Stimulated activated CD4-positive, alpha-beta T cell treated with anti-CD3 and anti-CD28 coated beads, TNF-alpha, amount 100 ng/mL, for 48 hours (primary cell): ENCODE results near the gene RMND5B.
"Not testable (repeated sequence)": the region's sequence is repeated elsewhere in the genome, so short reads cannot be mapped to it uniquely, and the experiment has no call there.

ENCODE experiments used
- DNase-seq, 3 donors: peaks; one replicate each; pipeline ENCODE4 v3.0.0-alpha.2; 2020; ENCODE audit warnings: low read depth in 3 of 3

The RMND5B gene

DNA sequence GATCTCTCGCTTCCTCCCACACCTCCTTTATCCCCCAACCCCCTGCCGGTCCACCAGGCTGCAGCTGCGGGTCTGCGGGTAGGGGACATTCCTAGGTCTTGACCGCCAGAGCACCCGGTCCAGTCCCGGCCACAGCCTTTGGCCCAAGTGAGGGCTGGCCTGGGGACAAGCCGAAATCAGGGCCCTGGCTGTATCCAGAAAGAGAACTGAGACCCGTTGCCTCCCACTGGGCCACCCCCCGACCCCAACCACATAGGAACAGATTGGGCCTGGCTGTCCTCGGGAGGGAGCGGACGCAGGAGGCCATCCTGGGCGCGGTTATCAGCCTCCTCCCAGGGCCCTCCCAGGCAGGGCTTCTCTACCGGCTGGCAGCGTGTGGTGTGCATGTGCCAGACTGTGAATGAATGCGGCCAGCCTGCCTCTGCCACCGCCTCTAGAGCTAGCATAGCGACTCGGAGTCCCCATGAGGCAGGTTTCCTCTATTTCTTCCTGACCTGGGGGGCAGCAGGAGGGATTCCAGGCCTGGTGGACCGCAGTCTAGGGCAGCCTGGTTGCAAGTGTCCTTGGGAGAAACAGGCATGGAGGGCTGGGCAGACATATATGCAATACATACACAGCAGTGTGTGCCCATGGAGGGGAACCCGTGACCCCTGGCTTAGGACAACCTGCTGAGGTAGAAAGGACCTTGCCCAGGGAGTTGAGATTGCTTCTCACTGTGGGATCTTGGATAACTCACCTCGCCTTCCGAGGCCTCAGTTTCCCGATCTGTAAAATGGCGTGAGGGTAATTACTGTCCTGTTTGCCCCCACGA lies 16.3 kb upstream of the RMND5B start:
- no peak for DNase-seq

DNA sequence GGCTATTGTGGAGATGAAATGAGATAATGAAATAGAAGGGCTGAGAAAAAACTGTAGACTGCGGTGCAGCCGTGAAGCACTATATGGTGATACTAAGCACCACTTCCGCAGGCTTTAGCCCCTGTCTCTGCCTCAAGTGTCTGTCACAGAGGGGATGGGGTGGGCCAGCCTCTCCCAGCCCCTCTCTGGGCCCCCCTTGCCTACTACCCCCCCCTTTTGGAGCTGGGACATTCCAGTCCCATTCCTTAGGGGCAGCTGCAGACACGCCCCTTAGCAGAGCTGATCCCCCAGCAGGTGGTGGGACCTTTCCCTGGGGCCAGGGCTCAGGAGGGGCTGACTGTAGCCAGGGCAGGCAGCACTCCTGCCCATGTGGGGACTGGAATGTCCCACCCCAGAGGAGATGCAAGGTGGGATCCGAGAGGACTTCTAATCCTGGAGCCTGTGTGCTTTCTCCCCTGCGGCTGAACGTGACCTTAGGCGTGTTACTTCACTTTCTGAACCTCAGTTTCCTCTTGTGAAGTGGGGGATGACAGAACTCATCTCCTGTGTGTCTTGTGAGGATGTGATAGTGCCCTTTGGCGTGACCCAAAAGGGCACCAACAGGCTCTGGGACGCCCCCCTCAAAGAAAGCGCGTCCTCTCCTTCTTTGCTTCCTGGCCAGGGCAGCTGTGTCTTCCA lies 15.5 kb upstream of the RMND5B start:
- no peak for DNase-seq

DNA sequence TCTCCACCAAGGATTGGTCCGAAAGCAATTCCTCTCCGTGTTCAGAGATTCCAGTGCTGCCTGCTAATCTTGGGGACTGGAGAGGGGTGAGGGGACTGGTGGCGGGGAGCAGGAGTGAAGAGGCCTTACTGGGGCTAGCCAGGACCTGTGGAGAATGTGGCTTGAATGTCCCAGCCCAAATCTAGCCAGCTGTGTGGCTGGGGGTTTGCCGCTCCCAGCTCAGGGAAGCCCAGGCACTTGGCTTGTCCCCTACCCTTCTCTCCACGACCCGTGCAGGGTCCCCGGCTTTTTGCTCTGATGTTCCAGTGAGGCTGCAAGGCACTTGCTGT lies 15.0 kb upstream of the RMND5B start:
- no peak for DNase-seq

DNA sequence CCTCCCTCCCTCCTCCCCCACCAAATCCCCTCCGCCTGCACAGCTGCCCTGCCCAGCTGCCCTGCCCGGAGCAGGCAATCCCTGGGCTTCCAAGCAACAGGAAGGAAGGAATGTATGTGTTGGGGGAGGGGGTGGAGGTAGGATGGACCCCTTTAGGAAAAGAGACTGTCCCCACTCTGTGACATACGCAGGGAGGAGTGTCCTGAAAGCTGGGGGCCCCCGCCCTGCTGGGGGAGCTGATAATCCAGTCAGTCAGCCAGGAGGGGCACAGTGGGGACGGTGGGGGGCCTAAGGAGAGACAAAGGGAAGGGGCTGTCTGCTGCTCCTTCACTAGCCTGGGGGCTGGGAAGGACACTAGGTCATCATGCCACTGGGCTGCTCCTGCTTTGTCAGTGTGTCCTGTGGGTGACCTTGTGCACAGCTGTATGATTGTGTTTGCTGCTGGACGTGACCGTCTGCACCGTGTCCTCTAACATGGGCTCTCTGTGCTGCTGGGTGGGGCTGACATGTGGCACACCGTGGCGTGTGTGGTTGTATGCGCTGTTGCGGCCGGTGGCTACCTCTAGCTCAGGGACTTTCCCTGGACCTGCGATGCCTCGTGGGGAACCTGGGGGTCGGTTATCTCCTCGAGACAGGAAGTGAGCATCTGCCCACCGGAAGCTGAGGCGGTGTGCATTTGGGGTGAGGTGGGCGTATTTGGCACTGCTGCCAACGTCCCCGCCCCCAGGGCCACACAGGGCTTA lies 14.5 kb upstream of the RMND5B start:
- peak in 1 of 3 donors; percentile 27 for DNase-seq

DNA sequence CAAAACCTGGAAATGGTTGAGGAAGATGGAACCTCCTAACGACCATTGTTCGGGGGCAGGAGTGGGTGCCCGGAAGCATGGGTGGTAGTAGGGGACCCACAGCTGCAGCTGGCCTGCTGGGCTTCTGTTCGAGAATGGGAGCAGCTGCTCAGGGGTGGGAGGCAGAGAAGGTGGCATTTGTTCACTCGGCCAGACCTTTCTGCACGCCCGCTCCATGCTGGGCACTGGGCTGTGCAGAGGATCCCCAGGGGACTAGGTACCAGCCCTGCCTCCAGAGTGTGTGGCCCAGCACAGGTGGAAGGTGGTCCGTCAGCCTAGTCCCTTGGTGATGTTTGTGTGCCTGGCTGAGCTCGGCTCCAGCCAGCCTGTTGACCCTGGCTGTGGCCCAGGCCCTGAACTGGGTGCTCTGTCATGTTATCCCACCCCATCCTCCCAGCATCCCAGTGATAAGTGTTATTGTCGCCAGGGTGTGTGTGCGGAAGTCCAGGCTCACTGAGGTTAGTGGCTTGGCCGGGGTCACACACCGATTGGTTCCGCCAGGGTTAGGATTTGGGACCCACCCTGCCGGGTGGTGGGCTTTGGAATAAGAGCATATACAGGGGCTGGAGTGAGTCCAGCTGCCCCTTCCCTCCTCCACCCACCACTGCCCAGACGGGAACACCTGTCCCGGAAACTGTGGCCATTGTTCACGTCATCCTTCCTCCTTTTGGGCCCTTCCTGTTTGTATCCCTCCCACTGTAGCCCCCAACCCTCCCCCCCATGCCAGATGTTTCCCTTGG lies 12.7 kb upstream of the RMND5B start:
- no peak for DNase-seq

DNA sequence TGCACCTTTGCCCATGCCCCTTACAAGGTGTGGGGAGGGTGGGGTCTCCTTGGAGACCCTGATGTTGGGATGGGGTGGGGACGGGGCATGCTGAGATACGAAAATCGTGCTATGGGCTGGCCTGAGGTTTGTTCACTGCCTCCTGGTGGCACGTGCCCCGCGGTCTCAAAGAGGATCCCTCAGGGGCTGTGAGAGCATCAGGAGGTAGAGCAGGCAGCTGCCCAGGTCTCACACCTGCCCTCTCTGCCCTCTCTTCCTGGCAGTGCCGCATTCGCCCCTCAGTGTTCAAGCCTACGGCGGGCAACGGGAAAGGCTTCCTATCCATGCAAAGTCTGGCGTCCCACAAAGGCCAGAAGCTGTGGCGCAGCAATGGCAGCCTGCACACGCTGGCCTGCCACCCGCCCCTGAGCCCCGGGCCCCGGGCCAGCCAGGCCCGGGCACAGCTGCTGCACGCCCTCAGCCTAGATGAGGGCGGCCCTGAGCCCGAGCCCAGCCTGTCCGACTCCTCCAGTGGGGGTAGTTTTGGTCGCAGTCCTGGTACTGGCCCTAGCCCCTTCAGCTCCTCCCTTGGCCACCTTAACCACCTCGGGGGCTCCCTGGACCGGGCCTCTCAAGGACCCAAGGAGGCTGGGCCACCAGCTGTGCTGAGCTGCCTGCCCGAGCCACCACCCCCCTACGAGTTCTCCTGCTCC lies 10.8 kb upstream of the RMND5B start:
- DNase-seq, result no peak

DNA sequence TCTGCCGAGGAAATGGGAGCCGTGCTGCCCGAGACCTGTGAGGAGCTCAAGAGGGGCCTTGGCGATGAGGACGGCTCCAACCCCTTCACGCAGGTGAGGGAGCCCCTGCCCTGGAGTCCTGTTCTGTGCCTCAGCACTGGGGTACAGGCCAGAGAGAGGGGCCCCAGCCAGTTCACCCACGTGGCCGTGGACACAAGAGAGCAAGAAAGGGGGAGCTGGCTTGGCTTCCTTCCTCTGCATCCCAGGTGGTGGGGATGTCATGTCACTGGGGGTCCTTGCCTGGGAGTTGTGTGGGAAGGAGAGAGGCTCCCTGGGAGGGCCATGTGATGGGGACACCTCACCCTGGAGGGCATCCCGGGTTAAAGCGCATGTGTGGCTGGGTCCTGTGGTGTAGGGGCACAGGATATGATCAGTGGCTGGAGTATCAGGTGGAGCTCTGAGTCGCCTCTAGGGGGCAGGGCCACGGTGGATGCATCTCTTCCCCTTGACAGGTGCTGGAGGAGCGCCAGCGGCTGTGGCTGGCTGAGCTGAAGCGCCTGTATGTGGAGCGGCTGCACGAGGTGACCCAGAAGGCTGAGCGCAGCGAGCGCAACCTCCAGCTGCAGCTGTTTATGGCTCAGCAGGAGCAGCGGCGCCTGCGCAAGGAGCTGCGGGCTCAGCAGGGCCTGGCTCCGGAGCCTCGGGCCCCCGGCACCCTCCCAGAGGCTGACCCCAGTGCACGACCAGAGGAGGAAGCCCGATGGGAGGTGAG lies 10.0 kb upstream of the RMND5B start:
- DNase-seq, result peak; percentile 60 to 81 (median 73)

DNA sequence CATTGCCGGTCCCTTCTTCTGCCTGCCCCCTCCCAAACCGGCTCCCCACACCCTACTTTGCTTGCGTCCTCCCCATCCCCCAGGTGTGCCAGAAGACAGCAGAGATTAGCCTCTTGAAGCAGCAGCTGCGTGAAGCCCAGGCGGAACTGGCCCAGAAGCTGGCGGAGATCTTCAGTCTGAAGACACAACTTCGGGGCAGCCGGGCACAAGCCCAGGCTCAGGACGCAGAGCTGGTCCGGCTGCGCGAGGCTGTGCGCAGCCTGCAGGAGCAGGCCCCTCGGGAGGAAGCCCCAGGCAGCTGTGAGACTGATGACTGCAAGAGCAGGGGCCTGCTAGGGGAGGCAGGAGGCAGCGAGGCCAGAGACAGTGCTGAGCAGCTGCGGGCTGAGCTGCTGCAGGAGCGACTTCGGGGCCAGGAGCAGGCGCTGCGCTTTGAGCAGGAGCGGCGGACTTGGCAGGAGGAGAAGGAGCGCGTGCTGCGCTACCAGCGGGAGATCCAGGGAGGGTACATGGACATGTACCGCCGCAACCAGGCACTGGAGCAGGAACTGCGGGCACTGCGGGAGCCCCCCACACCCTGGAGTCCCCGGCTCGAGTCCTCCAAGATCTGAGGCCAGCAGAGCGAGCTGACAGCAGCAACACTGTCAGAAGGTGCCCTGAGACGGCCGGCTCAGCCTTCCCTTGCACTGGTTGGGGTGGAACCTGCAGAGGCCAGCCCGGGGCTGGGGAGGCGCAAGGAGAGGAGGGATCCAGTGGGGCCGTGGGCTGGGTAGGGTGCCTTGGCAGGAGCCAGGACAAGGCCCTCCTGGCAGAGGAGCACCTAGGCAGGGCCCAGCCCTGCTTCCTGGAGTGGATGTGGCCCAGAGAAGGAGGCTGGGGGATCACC lies 9.2 kb upstream of the RMND5B start:
- no peak for DNase-seq

DNA sequence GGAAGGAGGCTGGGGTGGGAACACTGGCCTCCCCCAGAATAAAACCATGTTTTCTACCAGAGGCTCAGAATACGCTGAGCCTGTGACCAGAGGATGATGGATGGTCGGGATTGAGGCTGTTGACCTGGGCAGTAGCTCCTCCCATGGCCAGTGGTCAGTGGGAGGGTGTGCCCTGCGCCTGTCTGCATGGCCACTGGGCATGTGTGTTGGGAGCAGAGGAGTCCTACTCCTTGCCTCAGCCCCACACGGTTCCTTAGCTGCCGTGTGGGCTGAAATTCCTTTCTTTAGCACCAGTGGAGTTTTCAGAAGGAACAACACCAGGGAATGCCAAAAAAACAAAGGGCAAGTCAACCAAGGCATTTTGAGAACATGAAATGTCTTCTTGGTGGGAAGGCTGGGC lies 8.5 kb upstream of the RMND5B start:
- DNase-seq, result no peak

DNA sequence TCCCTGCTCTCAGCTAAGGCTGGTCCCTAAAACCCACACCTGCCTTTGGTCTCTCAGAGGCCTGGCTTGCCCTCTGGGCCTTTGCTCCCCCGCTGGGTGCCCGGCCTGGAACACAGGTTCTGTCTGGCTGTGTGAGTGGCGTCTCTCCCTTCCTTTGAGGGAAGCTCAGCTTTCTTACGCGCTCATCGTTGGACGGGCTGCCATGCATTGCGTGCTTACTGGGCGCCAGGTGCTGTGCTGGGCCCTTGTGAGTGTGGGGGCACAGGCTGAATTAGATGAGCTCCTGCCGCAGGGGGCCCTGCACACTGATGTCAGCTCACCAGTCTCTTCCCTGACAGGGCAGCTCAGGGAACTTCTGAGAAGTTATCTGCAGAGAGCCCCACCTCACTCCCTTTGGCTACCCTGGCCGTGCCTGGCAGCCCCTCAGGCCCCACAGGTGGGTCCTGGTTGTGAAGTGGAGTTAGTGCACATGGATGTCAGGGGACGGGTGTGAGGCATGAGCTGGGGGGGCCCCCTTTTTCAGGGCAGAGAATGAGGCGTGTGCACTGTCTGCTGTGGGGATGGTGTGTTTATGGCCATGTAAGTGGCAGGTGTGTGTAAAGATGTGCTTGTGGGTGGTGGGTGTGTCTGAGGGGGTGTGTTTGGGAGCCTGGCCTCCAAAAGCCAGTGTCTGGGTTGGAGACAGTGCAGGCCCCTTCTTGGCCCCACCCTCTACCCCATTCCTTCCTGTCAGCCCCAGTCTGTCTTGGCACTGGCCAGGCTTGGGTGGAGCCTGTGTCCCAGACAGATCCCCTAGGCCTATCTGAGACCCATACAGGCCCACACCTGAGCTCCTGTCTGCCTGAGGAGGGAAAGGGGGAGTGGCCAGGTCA lies 7.5 kb upstream of the RMND5B start:
- DNase-seq, result no peak

DNA sequence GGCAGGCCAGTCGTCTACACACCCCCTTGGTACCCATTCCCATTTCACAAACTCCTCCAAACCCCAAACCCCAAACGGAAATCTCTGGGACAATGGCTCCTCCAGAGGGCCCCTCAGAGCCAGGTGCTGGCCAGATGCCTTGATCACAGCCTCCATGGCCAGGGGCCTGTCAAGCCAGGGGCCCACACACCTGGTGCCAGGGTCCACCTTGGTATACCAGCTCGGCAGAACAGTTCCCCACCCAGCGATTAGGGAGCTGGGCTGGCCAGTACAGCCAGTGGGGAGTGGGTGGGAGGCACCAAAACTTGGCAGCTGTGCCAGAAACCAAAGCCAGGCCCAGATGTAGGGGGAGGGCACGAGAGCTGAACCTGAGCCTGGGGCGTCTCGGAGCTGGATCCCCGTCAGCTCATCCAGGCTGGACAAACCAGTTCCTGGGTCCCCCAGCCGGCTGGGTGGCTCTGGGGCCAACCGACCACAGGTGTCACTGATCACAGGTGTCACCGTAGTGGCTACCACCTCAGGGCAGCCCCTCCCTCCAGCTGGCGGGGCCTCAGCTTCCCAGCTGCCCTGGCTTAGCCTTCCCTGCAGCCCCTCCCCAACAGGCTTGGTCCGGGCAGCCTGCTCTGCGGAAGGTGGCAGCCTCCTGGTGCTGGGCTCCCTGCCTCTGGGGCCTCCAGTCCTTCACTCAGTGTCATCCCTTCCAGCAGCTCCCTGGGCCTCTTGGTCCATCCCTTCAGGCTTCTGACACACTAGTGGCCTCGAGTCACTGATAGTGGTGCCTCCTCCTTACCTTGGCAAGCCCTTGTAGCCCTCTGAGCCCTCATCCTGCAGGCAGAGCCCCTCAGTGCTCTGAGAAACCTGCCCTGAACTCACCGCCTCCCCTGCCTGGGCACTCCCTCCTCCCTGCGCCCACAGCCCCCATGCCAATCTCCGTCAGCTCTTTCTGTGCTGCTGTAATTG lies 6.6 kb upstream of the RMND5B start:
- DNase-seq, result no peak

DNA sequence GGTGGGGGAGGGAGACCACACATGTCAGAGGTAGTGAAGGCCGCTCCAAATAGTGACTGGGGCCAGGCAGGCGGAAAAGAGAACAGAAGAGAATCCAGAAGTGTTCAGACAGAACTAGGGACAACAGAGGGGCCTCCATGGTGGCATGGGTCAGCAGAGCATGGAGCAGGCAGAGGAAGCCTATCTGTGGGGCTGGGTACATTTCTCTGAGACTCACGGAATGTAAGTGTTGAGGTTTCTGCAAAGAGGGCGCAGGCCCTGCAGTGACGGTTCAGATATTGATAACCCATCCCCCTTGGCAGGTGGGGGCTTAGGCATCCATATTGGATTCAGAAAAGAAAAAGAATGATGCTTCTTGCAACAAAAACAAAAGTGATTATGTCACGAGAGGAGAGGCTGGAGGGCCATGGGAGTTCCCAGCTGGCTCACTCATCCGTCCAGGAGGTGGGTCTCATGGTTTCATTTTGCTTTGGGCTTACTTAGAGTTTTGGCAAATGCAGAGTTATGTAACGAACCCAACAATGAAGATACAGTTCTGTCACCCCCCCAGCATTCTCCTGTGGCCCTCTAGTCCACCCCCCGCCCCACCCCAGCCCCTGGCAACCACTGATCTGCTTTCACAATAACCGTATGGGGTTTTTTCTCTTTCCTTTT lies 5.4 kb upstream of the RMND5B start:
- no peak for DNase-seq

DNA sequence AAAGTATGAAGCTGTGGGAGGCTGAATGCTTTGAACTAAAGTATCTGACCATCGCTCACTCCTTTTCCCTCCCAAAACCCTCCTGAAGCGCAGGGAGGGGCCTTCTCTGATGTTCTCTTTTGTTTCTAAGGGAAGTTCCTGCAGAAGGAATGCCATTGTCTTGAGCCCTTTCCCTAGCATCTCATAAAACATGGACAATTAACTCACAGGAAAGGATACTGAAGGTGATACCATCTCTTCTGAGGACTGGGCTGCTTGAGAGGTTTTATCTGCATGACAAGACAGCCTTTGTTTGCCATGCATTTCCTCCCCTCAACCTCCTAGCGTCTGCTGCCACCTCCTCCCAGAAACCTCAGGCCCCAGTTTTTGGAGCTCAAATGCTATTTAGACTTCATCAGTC lies 4.3 kb upstream of the RMND5B start:
- no peak for DNase-seq

DNA sequence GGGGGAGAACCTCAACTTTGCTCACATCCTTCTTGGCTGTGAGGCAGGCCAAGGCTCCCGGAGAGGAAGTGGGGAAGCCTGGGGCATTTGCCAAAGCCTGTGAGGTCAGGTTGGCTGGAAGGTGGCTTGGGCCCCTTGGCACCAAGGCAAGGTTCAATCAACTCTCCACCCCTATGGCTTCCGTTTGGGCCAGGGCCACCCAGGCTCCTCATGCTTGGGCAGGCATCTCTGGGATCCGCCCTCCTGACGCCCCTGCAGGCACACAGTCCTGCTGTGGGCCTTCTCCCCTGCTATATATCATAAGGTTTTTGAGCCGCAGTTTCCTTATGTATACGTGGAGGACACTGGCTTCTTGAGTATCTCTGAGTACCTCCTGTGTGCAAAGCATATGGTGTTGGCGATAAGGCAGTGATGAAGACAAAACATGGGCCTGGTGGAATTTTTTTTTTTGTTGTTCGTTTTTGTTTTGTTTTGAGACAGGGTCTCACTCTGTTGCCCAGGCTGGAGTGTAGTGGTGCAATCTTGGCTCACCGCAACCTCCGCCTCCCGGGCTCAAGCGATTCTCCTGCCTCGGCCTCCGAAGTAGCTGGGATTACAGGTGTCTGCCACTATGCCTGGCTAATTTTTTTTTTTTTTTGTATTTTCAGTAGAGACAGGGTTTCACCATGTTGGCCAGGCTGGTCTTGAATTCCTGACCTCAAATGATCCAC lies 3.4 kb upstream of the RMND5B start:
- not testable (repeated sequence) for DNase-seq

DNA sequence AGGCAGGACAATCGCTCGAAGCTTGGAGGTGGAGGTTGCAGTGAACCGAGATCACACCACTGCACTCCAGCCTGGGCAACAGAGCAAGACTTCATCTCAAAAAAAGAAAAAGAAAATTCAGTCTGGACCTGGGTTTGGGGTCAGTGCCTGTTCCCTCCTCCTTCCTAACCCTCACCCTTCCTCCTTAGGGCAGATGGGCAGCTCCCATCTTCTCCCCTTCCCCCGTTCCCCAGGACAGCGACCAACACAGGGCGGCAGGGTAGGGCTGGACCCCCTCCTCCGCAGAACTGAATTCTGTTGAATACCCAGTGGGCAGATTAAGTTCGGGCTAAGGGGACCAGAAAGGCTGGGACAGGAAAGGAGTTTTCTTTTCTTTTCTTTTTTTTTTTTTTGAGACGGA lies 1.5 kb upstream of the RMND5B start:
- no peak for DNase-seq

DNA sequence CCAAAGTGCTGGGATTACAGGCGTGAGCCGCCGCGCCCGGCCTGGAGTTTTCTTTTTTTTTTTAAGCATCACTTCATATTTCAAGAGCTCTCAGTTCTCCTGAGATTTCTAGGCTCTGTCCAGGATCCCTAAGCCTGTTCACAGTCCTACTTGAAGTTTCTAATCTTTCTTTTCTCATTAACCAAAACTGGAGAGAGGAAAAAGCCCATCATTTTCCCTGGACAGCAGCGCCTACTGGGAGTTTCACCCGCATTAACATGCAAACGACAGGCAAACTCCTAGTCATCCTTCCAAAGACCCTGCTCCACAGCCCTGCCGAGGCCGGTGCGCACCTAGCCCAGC lies 609 bp upstream of the RMND5B start:
- not testable (repeated sequence) for DNase-seq
